SW 1271 (cell line): ENCODE results near the gene CORIN.

Source experiments
- DNase-seq, 2 experiments: peaks; one replicate each; lab custom pipeline; 2025; lab: John Stamatoyannopoulos, UW

CORIN gene

GRCh38 chr4:47835494-47835893 is 2.4 kb downstream of the CORIN start:
- no peak for DNase-seq

- DNase-seq: no peak
These were observed 6.7 kb downstream of the CORIN start for GRCh38 chr4:47831026-47831679.

DNA sequence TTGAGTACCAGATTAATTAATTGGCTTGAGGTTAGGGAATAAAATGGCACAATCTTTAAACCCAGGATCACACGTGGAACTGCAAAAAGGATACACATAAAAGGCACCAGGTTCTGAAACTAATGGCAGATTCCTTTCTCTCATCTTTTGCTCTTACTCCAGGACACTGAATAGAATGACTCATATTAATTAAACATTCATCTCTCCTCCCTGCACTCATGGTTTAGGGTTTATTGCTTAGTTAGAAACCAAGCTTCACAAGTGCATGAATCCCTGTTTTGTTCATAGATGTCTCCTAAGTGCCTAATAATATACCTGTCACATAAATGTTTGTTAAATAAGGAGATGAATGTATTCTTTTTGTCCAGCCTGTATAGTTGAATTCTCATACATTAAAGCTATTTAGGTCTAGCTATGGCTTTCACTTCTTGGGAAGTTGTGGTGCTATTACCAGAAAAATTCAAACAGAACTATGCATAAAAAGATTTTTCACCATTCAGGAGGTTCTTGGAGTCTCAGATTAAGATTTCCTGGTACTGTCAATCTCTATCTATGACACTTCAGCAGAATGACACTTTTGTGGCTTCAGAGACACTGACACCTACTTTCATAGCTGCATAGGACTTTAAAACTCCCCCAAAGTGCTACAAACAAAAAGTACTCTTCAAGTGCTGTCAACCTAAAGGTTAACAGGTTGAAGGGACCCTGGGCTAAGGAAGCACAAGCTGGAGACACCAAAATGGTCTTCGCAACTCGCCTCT is 7.4 kb downstream of the CORIN start:
- no peak for DNase-seq

GRCh38 chr4:47829438-47829837 is 8.4 kb downstream of the CORIN start:
- DNase-seq: no peak

DNA sequence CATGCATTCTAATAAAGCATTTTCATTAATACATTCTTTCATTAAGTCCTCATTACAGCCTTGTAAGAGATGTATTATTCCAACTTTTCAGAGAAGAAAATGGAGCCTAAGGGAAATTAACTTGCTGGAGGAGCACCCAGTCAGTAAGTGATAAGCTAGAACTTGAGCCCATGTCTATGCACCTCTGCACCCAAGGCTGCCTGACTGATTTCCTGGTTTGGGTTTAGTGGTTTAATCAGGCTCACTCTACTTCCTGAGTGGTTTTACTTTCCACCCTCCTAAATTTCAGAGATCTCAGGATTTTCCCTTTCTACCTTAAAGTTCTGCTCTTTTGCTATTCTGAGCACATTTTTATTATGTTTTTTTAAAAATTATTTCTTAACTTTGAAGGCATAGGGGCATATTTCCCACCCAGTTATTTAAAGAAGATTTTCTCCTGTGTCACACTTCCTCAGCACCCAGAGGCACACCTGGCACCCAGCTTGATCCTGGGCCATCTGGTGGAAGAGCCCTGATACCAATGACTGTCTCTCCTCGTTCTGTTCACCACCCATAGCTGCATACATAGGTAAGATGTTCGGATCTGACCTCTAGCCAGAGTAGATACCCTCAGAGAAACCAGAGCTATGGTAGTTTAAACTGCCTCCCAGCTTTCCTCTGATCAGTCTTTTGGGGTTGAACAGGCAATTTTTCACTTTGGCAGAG is 10.4 kb downstream of the CORIN start:
- no peak for DNase-seq

GRCh38 chr4:47824840-47825239 is 13.0 kb downstream of the CORIN start:
- no peak for DNase-seq

DNA sequence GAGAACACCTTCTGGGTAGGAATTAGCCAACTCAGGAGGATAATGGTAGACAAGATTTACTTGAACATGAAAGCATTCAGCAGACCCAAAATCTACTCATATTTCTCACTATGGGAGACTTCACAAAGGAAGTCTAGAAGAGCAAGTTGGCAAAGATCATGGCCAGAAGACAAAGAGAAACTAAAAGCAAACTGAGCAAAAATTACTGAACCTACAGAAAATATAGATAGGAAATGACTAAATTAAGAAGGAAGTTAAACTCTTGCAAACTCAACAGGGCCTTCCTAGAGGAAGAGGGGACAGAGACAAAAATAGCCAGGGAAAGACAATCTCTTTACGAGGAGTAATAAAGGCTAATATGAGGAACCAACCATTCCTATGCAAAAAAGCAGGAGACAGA is 18.7 kb downstream of the CORIN start:
- DNase-seq: no peak

DNA sequence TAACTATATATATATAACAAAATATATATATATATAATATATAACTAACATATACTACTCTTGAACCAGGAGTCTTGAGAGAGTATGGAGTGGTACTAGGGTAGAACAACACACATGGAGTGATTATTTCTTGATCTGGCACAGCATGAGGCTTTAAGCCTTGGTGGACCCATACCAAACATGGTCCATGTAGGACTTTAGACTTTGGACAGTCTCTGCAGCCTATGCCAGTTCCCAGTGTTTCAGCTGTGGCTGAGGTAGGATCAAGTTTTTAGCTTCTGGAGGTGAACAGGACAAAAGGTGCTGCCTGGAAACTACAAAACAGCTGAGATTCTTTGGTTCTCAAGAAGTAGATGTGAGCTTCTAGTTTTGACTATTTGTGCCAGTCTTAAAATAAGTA is 20.6 kb downstream of the CORIN start:
- DNase-seq: no peak

GRCh38 chr4:47816748-47817147 is 21.1 kb downstream of the CORIN start:
- no peak for DNase-seq

GRCh38 chr4:47814618-47815295 is 23.1 kb downstream of the CORIN start:
- no peak for DNase-seq

- DNase-seq: no peak
These were observed 28.1 kb downstream of the CORIN start for GRCh38 chr4:47809654-47810203.

GRCh38 chr4:47804598-47804997 is 33.3 kb downstream of the CORIN start:
- DNase-seq: no peak

GRCh38 chr4:47801481-47802002 is 36.3 kb downstream of the CORIN start:
- no peak for DNase-seq

- DNase-seq: no peak
These were observed 39.7 kb downstream of the CORIN start for GRCh38 chr4:47798165-47798564.

DNA sequence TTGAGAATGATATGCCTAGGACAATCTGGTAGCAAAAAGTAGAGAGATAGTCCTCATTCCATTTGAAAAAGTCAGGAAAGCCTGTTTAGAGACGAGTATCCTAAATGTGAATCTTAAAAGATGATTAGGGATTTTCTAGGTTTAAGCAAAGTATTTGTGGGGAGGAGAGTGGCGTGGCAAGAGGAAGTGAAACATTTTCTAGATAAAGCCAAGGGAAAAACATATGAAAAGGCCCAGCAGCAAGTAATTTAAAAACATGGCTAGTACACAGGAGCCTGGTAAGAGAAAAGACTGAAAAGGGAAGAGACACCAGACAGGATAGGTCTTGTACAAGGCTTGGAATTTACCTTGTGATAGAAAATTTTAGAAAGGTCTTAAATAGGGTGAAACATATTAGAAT is 45.9 kb downstream of the CORIN start:
- DNase-seq: no peak

- DNase-seq: no peak
These were observed 47.8 kb downstream of the CORIN start for GRCh38 chr4:47790105-47790504.

DNA sequence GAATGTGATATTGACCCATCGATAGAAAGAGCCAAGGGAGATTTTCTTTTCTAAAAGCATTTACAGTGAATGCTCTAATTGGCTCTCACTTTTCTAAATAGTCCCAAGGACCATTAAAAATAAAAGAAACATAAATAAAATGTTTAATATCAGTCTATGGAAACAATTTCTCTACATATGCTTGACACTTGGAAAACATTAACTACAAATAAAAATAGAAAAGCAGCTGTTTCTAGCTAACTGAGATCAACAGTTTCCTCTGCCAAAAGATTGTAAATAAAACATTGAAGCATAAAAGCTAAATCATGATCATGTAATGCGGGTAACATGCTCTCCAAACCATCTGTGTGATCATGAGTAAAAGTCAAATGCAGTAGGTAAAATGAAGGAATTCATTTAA is 49.7 kb downstream of the CORIN start:
- no peak for DNase-seq

DNA sequence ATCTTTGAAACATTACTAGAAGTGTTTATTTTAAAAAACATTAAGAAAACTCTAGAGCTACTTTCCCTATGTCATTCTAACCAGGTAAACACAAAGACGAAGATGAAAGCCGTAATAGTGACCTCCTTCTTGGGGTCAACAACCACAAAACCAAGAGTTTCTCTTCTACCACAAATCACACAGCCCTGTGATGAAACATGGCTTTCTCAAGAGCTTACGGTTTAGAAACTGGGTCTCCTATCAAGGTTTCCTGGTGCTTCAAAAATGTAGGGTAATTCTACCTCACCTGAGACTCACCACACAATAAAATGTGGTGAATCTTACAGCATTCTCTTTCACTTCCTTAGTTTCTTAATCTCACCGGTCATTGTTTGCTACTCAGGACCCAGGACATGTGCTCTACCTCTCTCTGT is 50.9 kb downstream of the CORIN start:
- DNase-seq: no peak

GRCh38 chr4:47785153-47785552 is 52.7 kb downstream of the CORIN start:
- no peak for DNase-seq

- DNase-seq: no peak
These were observed 53.6 kb downstream of the CORIN start for GRCh38 chr4:47784222-47784621.

DNA sequence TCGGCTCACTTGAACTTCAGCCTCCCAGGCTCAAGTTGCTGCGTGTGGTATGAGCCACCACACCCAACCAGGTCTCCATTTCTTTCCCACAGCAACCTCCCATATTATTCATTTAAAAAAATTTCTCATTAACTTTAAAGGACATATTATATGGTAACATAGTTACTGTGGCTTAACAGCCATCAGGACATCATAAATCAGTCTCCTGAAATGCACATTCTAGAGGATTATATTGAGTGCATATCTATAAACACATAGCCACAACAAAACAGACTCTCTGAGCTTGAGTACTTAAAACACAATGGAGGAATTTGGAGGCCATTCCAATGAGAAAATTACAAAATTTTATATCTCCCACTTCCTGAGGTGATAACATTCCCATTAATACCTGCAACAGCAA is 61.5 kb downstream of the CORIN start:
- DNase-seq: no peak

DNA sequence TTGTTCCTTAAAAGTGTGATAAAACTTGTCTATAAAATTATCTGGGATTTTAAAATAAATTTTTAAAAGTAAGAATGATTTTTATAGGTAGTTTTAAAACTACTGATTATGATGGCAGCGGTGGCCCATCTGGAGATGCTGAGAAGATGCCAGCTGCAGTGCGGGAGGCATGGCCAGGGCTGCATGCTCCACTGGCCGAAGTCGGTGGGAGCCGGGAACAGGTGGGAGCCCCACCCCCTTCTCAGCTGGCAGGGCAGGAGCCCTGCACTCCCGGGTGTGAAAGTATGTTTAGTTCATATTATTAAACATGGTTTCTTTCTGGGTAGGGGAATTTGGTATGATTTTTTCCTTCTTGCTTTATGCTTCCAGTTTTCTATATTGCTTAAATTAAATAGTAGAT is 63.8 kb downstream of the CORIN start:
- no peak for DNase-seq
